Activated naive CD8-positive, alpha-beta T cell treated with anti-CD3 and anti-CD28 coated beads, Interleukin-2, amount 50 U/mL, for 16 hours (primary cell): Measurements from ENCODE around the gene RASAL2.
A peak's percentile ranks its signal among the peaks of the same experiment; 100 is the strongest.

Experiments used
- DNase-seq: peaks from one replicate; pipeline ENCODE4 v3.0.0-alpha.2; 2020; ENCODE audit warnings: low read depth, low spot score

RASAL2 gene

DNA sequence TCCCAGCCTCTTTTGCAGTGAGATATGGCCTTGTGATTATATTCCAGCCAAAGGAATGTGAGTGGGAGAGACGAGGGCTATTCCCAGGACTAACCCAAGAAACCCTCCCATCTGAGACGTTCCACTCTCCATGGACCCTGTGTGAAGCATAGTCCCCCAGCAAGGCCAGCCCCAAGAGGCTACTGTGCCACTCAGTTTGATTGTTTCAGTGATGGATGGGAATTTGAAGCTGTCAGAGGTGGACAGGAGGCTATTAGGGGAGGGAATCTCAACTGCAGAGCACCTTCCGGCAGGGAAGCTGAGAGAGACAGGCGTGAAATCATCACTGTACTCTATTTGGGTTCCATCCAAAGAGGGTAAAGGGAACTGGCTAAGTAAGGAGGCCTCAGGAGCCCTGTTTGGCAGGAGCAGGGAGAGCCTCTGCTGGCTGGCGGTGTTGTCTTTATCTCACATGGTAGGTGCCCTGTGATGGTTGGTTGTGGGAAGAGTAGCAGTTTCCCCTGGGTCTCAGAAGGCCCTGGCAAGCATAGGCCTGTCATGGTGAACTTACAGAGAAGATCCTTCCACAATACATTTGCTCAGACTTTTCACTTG, 415.6 kb downstream of the RASAL2 start:
- no peak for DNase-seq

DNA sequence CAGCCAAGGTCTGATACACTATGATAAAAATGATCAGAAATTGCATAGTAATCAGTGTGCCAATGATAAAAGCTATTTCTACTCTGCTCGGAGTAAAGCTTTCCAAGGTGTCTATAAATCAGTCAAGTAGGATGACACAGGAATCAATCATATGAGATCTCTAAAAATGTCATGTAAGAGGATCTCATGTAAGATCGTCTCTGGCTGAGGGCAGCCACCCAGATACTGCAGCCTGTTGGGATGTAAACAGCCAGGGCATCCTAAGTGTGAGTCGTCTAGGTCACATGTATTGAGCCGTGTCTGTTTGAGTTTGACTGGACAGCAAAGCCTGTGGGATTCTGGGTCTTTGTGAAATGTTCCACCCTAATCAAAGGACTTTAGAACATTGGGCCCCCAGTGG, 416.3 kb downstream of the RASAL2 start:
- DNase-seq: no peak

DNA sequence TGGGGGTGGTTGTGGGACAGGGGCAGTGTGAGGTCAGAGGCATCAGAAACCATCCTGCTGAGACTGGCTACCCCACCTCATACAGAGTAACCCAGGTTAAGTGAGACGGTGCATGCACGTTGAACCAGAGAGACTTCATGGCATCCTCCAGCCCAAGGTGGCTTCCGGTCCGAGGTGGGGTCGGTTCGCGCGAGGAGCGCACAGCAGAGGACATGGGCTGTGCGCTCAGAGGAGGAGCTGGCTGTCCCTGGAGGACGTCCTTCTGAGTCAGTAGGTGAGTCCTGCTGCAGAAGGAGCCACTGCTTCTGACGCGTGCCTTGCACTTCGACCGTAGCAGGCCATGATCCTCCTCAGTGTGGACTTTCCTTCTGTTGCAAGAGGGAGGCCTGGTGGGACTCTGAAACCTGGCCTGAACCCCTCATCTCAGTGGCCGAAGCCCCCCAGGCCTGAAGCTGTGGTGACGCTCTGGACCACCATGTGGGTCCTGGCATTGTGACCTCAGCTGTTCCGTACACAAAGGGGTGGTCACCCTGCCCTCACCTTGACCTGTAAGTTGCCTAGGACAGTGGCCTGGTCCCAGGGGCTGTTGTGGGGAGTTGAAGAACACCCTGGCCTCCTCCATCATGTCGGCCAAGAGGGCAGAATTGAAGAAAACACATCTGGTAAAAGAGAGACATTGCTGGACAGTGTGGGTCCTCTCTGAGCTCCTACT, 418.8 kb downstream of the RASAL2 start, which contains the start of gene TEX35:
TEX35 (plus strand) TSS at position 544 of the 712 bp plus-strand sequence; CDS start at position 624, 80 bp downstream.
- no peak for DNase-seq

DNA sequence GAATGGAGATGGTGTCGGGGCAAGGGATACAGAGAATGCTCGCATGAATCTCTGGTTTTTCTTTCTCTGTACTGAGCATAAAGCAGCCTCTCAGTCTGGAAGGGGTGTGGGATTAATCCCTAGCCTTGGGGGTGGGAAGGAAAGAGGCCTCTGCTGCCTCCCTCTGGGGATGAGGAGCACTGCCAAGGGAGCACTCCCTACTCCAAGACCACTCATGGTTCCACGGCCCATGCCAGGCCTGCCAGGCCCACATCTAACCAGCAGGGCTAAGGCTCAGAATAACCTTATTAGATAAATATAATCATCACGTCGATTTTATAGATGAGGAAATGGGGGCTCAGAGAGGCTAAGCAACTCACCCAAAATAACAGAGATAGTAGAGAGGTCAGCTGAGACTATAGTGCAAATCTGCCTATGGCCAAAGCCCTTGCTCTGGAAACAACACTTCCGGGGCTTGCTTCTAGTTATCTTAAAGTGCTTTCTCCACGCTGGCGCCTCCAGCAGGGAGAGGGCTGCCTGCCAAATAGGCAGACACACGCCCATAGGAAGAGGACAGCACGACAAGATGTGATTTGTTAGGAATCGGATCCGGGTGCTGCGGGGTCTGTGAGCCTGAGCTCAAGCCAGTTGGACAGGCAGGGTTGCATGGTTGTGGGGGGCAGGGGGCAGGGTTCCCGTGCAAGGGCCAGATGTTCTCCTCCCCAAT, 419.5 kb downstream of the RASAL2 start:
- no peak for DNase-seq

DNA sequence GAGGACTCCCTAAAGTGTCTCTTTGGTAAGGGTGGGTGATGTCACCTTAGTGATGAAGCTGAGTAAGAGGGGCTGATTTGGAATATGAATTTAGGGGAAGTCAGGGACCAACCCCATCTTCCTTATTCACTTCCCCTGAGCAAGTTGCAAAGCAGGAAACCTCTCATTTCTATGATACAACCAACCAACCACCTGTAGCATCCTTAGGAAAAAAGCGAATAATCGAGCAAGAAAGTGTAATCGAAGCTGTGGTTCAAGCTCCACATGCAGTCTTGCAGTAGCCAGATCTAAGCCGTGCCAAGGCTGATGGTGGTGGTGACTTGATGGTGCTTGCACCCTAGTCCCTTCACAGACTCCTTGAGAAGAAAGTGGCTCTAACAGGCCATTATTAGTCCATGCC, 422.2 kb downstream of the RASAL2 start:
- DNase-seq: no peak

DNA sequence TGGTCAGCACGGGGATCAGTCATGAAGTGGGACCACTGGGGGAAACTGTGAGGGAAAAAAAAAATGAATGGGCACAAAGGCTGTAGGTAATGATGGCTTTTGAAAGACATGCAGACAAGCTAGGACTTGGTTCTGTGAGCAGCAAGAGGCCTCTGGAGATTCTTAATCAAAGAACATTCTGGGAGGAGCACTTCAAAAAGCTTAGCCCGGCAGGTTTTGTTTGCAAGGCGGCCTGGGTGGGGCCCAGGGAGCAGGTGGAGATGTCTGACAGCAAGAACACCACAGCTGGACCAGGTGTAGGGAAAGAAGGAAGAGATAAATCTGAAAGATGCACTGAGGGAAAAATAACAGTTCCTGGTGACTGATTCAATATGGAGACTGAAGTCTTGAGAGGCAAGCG, 425.0 kb downstream of the RASAL2 start:
- DNase-seq: no peak

DNA sequence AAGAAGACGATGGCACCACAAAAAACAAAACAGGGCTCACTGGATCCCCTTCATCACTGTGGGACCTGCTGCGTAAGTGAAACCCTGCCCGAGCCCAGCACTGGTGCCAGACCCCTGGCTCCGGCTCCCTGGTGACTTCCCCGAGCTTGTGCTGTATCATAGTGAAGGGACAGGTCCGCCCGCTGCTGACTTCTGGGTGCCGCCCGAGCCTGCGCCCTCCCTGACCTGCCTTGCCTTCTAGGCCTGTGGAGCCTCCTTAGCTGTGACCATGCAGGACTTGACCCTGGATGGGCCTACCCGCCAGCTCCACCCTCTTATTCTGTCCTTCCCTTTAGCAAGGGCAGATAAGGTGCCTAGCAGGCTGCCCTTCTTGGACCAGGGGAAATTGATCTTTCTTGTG, 426.9 kb downstream of the RASAL2 start:
- no peak for DNase-seq

DNA sequence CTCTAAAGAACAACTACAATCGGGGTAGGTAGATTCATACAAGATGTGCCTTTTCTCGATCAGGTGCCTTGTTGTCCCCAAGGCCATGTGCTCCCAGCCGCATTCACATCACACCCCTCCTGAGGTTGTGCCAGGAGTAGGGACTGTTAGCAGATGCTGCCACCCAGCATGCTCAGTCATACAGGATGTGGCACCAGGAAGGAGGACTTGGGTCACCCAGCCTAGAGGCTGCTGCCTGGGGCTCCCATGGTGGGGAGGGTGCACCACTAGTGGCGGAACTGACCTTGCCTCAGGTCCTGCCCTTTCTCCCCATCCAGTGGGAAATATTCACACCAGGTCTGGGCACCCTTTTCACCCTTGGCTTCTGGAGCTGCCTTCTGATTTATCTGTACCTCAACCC, 427.3 kb downstream of the RASAL2 start:
- no peak for DNase-seq

DNA sequence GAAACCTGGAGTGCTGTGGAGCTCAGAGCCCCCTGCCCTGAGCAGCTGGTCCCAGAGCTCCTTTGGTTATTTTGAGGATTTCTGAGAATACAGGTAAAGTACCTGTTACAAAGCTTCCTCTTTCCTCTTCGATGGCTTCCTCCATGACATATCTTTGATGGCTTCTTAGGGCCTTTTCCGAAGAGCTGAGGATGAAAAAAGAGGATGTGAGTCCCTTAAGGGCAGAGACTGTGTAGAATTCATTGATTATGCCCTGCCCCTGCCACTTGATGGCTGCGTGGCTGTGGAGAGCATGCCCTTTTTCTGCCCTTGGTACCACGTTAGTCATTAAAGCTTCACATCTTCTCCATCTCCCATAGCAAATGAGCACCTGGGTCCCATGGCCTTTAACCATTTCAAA, 433.2 kb downstream of the RASAL2 start:
- no peak for DNase-seq

DNA sequence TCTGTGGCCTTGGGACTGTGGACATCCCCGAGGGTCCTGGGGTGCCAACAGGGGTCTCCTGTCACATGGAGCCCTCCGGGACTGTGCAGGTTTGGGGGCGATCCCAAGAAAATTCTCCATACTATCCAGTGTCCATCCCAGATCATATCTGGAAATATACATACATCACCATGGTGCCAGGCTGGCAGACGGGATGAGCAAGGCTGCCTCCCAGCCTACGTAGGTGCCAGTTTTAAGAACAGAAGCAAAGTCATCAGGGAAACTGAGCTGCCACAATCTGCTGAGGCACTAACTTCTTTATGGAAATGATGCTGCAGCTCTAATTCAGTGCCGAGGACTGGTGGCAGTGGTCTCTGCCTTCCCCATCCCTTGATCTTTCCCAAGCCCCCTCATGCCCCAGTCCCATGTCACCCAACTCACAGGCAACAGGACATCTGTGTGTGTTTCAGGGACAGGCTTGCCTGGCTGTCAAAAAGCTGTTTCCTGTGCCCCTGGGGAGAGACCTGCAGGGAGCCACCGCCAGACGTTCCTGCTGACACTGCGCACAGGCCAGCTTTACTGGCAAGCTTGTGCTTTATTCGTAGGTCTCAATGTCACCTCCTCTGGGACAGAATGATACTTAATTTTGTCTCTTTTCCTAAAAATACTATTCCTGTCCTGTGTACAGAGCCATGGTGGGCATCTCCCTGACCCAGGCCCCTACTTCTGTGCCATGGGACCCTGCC, 434.5 kb downstream of the RASAL2 start:
- DNase-seq: no peak

DNA sequence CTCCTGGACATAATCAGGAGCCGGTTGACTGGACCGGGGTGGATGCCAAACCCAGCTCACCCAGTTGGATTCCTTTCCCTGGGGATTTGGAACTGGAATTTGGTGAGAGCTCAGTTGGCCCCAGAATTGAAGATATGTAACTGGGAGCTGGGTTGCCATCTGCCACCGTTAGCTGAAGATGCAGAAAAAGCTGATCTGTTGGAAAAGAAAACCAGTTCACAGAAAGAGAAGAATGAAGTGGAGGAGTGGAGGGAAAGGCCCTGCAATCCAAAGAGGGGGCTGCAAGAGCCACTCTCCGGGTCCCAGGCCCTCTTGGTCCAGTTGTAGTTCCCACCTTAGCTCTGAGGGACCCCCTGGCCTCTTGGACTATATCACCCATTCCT, 435.0 kb downstream of the RASAL2 start:
- no peak for DNase-seq

DNA sequence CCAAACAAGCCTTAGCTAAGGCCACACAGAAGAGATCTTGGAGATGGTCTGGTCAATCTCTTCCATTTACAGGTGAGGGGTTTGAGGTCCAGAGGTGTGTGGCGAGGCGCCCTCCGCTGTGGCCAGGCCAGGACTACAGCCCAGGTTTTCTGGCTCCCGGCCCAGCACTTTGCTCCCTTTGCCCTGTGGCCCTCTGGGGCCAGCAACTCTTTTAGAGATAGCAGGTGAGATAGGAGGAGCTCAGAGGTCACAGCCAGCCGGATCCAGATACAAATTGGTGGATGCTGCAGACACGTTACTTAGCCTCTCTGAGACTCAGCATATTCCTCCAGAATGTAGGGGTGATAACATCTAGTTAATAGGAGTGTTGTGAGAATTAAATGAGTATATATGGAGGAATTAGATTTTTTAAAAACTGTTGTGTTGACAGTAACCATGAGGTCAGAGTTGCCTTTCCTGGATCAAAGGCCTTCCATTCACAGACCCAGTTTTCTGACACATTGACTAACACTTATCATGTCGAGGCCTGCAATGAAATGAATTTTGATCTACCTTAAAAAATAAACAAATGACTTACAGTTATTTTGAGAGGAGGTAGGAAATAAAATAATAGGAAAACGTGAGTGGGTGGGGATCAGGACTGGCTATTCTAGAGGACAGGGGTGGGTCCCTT, 435.6 kb downstream of the RASAL2 start:
- DNase-seq: no peak

DNA sequence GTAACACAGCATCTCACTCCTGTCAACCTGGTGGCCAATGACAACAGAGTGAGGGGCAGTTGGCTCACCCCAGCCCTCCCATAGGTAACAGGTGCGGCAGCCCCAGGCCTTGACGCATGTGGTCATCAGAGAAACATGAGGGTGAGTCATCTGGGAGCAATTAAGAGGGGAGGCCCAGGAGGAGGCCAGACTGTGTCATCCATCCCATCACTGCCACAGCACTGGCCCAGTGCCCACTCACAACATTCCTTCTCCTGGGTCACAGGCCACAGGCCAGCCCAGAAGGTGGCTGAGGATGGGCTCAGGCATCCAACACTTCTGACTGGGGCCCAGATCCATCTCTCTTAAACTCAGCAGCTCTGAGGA, 436.1 kb downstream of the RASAL2 start:
- no peak for DNase-seq

DNA sequence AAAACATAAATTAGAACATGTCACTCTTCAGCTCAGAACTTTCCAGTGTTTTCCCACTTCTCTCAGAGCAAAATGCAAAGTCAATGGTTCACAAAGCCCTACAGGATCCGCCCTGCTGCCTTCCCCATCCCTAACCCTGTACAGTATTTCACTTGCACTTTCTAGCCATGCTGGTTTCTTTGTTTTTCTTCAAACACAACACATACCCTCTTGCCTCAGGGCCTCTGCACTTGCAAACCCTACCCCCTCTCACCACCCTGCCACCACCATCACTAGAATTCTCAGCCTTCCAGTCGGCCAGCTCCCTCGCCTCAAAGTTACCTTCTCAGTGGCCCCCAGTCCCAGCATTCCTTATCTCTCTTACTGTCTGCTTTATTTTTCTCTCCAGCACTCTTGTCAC, 436.6 kb downstream of the RASAL2 start:
- DNase-seq: no peak

DNA sequence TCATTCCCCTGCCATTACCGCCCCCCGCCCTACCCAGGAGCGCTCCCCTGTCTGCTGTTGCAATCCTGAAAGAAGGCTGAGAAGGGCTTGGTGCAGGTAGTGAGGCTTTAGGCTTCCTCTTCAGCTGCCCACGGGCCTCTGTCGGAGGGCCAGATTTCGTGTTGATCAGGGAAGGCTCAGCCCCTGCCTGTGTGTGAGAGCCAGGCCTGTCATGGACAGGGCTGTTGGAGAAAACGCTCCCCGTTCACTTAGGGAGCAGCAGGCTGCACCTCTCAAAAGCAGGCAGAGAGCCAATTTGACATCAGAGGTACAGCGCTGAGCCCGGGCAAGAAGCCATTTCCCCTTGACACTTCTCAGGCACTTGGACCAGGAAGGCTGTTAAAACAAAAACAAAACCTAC, 438.0 kb downstream of the RASAL2 start:
- no peak for DNase-seq

DNA sequence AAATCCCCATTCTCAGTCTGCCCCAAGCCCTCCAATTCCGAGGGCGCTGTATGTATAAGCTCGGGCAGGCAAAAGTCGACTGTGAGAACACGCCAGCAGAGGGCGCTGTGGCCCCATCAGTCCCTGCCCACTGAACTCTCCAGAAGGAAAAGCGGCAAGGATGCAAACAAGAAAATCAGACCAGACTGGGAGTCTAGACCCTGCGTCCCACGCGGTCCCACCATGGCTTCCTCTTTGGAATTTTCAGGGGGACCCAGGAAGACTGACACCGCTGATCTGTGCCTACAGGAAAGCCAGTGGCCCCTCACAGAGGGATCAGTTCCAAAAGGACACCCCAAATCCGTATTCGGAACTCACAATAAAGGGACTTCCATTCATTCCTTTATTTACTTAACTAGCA, 438.5 kb downstream of the RASAL2 start:
- peak; percentile 43 for DNase-seq

DNA sequence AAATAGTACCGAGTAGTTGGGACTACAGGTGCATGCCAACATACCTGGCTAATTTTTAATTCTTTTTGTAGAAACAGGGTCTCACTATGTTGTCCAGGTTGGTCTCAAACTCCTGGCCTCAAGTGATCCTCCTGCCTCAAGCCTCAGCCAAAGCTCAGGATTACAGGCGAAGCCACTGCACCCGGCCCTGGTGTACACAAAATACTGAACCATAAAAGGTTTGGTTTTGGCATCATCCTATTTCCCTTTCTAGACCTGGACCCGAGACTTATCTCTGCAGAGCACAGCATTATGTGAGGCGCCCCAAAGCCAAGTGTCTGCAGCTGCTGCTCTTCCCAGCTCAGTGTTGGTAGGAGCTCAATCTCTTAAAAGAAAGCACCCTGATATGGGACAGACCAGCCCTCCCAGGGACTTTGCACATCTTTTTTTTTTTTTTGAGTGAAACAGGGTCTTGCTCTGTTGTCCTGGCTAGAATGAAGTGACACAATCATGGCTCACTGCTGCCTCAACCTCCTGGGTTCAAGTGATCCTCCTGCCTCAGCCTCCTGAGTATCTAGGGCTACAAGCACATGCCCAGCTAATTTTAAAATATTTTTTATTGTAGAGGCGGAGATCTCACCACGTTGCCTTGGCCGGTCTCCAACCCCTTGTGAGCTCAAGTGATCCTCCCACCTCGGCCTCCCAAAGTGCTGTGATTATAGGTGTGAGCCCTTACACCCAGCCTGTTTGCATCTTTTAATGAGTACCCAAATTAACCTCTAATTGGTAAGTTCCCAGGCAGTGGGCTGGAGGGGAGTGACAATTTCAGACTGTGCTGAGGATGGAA, 439.4 kb downstream of the RASAL2 start:
- no peak for DNase-seq
